Measurements from ENCODE around the gene C1QTNF1. TPM values are rescaled to one million over a fixed set of nuclear protein-coding genes. Genes with fewer than 3 reads are reported as not detected.

Gene C1QTNF1
- total RNA-seq, 4 donors from 2014 or later: 15.7 to 38.1 (median 23.5) TPM

DNA sequence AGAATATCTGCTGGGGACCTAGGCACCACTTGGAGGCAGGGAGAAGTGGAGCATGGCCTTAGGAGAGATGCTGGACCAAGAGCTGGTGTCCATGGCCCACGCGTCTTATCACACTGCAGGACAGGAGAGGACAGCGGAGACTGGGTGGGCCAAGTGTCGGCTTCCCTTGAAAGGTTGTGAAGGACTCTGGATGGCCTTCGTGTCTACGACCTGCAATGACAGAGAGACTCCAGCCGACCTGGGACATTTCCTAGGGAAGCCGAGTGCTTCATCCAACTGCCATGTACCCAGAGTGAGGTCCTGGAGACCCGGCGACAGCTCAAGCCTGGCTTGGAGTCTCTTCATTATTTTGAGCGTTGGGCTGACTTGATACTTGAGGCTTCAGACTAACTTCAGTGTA is 20.5 kb downstream of the C1QTNF1 start:
- Histone ChIP-seq H3K4me3 (no peak overlapping the region), H3K9me3 (no peaks in the 10 kb centered on the region), H3K27ac (no peak overlapping the region), H3K4me1 (peaks cover 31% of the 10 kb centered on the region), H3K27me3 (no peaks in the 10 kb centered on the region), H3K36me3 (no peaks in the 10 kb centered on the region)
- WGBS: 95% methylated on average over 11 of the region's 11 CpGs
- TF ChIP-seq POLR2A (IDR thresholded peaks at IDR 0.05) (no peak), POLR2AphosphoS5 (IDR thresholded peaks at IDR 0.05) (no peak)
- TF ChIP-seq, protein P1, sequence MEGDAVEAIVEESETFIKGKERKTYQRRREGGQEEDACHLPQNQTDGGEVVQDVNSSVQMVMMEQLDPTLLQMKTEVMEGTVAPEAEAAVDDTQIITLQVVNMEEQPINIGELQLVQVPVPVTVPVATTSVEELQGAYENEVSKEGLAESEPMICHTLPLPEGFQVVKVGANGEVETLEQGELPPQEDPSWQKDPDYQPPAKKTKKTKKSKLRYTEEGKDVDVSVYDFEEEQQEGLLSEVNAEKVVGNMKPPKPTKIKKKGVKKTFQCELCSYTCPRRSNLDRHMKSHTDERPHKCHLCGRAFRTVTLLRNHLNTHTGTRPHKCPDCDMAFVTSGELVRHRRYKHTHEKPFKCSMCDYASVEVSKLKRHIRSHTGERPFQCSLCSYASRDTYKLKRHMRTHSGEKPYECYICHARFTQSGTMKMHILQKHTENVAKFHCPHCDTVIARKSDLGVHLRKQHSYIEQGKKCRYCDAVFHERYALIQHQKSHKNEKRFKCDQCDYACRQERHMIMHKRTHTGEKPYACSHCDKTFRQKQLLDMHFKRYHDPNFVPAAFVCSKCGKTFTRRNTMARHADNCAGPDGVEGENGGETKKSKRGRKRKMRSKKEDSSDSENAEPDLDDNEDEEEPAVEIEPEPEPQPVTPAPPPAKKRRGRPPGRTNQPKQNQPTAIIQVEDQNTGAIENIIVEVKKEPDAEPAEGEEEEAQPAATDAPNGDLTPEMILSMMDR (IDR thresholded peaks at IDR 0.05): no peak
- peak in 1 of 2 donors; percentile 40 for DNase-seq (ENCODE audit: low spot score in 2 of 2)

DNA sequence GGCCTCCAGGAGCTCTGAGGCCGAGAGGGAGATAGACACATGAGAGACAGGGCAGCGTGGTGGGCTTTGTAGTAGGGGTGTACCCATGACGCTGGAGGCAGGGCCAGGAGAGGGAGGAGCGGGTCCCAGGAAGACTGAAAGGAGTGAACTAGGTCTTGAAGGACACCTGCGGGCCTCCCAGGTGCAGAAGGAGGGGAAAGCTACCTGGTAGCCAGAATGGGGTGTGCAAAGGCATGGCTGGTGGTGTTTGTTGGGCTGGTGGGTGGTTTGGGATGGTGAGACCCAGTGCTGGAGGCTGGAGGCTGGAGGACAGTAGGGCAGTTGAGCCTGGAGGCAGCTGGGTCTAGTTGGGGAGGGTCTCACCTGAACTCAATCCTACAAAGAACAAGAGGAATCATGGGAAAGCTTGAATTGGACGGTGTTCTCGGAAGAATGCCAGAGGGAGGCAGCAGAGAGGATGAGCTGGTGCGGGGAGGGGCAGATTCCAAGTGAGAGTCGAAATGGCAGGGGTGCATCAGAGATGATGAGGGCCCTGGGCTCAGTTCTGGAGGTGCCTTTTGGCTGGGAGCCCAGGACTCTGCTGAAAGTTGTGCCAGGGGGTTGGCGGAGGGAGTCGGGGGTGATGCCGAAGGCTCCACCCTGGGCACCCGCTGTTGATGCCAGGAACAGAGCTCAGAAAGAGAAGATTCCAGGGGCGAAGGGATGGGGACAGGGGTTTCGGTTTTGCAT is 21.2 kb downstream of the C1QTNF1 start:
- no peaks in the 10 kb centered on the region for H3K9me3 ChIP-seq
- H3K36me3 ChIP-seq: no peaks in the 10 kb centered on the region
- DNase-seq (ENCODE audit: low spot score in 2 of 2): peak in 1 of 2 donors; percentile 58
- no peak for TF ChIP-seq POLR2A (IDR thresholded peaks at IDR 0.05)
- TF ChIP-seq, protein P1 (IDR thresholded peaks at IDR 0.05): no peak
- no peak for TF ChIP-seq POLR2AphosphoS5 (IDR thresholded peaks at IDR 0.05)
- no peak for TF ChIP-seq EP300 (IDR thresholded peaks at IDR 0.05)
- WGBS: 62% methylated on average over 15 of the region's 15 CpGs
- peaks cover 31% of the 10 kb centered on the region for H3K4me1 ChIP-seq
- no peaks in the 10 kb centered on the region for H3K27me3 ChIP-seq
- H3K4me3 ChIP-seq: no peak overlapping the region
- H3K27ac ChIP-seq: no peak overlapping the region

DNA sequence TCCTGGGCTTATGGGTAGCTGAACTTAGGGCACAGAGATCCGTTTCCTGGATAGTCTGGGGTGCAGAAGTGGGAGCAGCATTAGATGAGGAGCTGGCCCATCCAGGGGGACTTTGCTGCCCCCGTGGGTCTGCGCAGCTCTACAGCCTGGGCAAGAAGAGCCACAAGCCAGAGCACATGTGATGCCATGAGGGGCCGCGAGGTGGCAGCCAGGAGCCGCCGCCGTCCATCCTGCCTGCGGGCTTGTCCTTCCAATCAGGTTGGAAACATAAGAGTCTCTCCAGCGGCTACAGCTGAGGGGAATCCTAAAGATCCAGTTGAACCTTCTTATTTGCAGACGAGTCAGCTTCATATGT is 21.9 kb downstream of the C1QTNF1 start:
- Histone ChIP-seq H3K9me3 (no peaks in the 10 kb centered on the region), H3K4me1 (peaks cover 31% of the 10 kb centered on the region), H3K27me3 (no peaks in the 10 kb centered on the region), H3K4me3 (no peak overlapping the region), H3K27ac (no peak overlapping the region), H3K36me3 (no peaks in the 10 kb centered on the region)
- TF ChIP-seq EP300 (IDR thresholded peaks at IDR 0.05) (no peak), POLR2A (IDR thresholded peaks at IDR 0.05) (no peak), POLR2AphosphoS5 (IDR thresholded peaks at IDR 0.05) (no peak)
- TF ChIP-seq, protein P1 (IDR thresholded peaks at IDR 0.05): peak; percentile 85 to 97
- 24% methylated on average over 2 of the region's 11 CpGs for WGBS
- DNase-seq (ENCODE audit: low spot score in 2 of 2): peak in 1 of 2 donors; percentile 82

DNA sequence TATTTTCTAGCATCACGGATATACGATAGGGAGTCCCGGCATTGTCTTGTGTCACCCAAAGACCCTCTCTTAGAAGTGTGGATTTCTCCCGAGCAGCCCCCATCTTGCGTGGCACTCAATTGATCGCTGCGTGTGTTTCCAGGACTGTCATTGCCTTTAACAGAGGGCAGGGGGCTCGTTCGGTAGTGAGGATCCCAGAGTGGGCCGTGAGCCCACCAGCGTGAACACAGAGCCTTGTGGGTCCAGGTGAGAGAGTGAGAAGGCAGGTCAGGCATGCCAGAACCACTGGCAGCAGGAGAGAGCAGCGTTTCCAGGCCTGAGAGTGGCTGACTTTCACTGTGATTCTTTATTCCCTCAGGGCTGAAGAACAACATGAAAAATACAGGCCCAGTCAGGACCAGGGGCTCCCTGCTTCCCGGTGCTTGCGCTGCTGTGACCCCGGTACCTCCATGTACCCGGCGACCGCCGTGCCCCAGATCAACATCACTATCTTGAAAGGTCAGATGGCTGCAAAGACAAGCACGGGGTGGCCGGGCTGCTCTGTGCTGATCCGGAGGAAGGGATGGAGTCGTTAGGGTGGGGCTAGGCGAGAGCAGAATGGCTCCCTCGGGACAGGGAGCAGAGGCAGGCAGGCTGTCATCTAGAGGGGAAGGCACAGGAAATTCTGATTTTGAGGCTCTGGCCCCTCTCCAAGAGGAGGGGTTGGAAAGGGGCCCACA is 22.4 kb downstream of the C1QTNF1 start:
- no peaks in the 10 kb centered on the region for H3K36me3 ChIP-seq
- WGBS: 43% methylated on average over 25 of the region's 25 CpGs
- H3K4me3 ChIP-seq: no peak overlapping the region
- H3K27me3 ChIP-seq: no peaks in the 10 kb centered on the region
- H3K4me1 ChIP-seq: peaks cover 31% of the 10 kb centered on the region
- TF ChIP-seq POLR2AphosphoS5 (IDR thresholded peaks at IDR 0.05) (no peak), EP300 (IDR thresholded peaks at IDR 0.05) (no peak), POLR2A (IDR thresholded peaks at IDR 0.05) (no peak)
- TF ChIP-seq, protein P1 (IDR thresholded peaks at IDR 0.05): no peak
- DNase-seq (ENCODE audit: low spot score in 2 of 2): no peak
- peak overlapping the region; percentile 39 for H3K27ac ChIP-seq
- no peaks in the 10 kb centered on the region for H3K9me3 ChIP-seq

DNA sequence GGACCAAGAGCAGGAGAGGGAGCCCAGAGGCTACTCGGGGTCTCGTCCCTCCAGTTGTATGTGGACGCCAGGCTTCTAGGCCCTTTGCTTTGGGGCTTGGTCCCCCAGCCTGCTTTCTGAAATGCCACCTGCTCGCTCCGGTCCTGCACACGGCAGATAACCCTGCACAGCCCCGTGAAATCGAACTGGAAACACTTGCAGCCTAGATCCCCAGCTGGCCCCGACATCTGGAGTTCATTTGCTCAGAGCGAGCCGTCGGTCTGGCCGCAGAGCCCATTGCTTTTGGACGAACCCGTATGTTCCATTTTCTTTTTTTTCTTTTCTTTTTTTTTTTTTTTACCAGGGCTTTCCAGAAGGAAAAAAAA is 22.9 kb downstream of the C1QTNF1 start:
- TF ChIP-seq POLR2AphosphoS5 (IDR thresholded peaks at IDR 0.05): no peak
- TF ChIP-seq, protein P1 (IDR thresholded peaks at IDR 0.05): no peak
- no peak for TF ChIP-seq POLR2A (IDR thresholded peaks at IDR 0.05)
- TF ChIP-seq EP300 (IDR thresholded peaks at IDR 0.05): no peak
- 87% methylated on average over 13 of the region's 15 CpGs for WGBS
- H3K27me3 ChIP-seq: no peaks in the 10 kb centered on the region
- H3K4me3 ChIP-seq: no peak overlapping the region
- peaks cover 30% of the 10 kb centered on the region for H3K4me1 ChIP-seq
- H3K36me3 ChIP-seq: no peaks in the 10 kb centered on the region
- no peak overlapping the region for H3K27ac ChIP-seq
- no peak for DNase-seq (ENCODE audit: low spot score in 2 of 2)
- H3K9me3 ChIP-seq: no peaks in the 10 kb centered on the region

Data from suprapubic skin (tissue), 4 donors.